ENCODE results near the gene BPGM.

GRCh38 chr7:134690614-134691504 lies 44.2 kb downstream of the BPGM start:
- no peak for TF ChIP-seq CTCF (IDR thresholded peaks at IDR 0.05)
- TF ChIP-seq POLR2A (IDR thresholded peaks at IDR 0.05): no peak

All from heart left ventricle (tissue), 13 donors.